HCT116 (cell line): ENCODE measurements around the gene DDR2. TPM values are rescaled to one million over a fixed set of nuclear protein-coding genes. Genes with fewer than 3 reads are reported as not detected.

ENCODE experiments used
- ATAC-seq: fragments of 200-7000 bp; cut with Tn5 transposase; 2 replicates; pipeline ENCODE4 v1.9.1; 2020; ENCODE audit warnings: mild to moderate bottlenecking, moderate library complexity
- BruUV-seq: library from RNA; stranded (reverse); fragments of 400-500 nt; replicated peaks from 2 replicates; lab custom pipeline; 2021; lab: Mats Ljungman, UMichigan
- CTCF ChIA-PET: fragments of 300-600 bp; sonication (Branson Sonifier 250); formaldehyde crosslinking; loops from one replicate; lab custom pipeline; 2021; ENCODE audit warnings: antibody characterized with exemption; lab: Charles Lee
- POLR2A ChIA-PET: fragments of 300-600, 350-600 bp; sonication (Branson Sonifier 250); formaldehyde crosslinking; loops from one replicate; lab custom pipeline; 2021; ENCODE audit warnings: antibody characterized with exemption; lab: Charles Lee
- RAD21 ChIA-PET, 2 experiments: fragments of 300-600 bp; sonication (Branson Sonifier 250); formaldehyde crosslinking; loops; one replicate each; lab custom pipeline; 2023; ENCODE audit warnings: low total read pairs in 2 of 2; ENCODE audit not compliant: uncharacterized antibody in 2 of 2, unreplicated experiment in 2 of 2, low non-redundant PET in 1 of 2; lab: Charles Lee
- DNase-seq: peaks from one replicate; pipeline ENCODE4 v3.0.0-alpha.2; 2010; ENCODE audit warnings: low read depth, low spot score
- H2AFZ ChIP-seq: fragments of 200-600 bp; shearing (Covaris generic), sonication (generic); 2 replicates; pipeline ENCODE4 v1.6.1; 2017; ENCODE audit warnings: low read depth, mixed run types, mixed read lengths, antibody characterized with exemption, low read length; ENCODE audit not compliant: poor library complexity, severe bottlenecking
- H3K27ac ChIP-seq: 2 replicates; pipeline ENCODE4 v1.5.1; 2012; ENCODE audit warnings: low read depth, low read length
- H3K27me3 ChIP-seq: fragments of 200-600 bp; sonication (generic); 2 replicates; pipeline ENCODE4 v1.6.1; 2016; ENCODE audit warnings: mixed run types, low read length, mixed read lengths; ENCODE audit not compliant: insufficient read depth
- H3K36me3 ChIP-seq, 2 experiments: fragments of 200-500 bp in 1 of 2; fragments of 200-600 bp in 1 of 2; sonication (Bioruptor generic) in 1 of 2; sonication (generic) in 1 of 2; 2 replicates each; pipeline versions ENCODE4 v1.5.1 to v1.6.1; 2014 to 2016; ENCODE audit warnings: low read length in 2 of 2, inconsistent platforms in 1 of 2, mixed read lengths in 1 of 2, mixed run types in 1 of 2; ENCODE audit not compliant: insufficient read depth in 2 of 2, control insufficient read depth in 1 of 2
- H3K4me1 ChIP-seq, 2 experiments: fragments of 200-600 bp in 1 of 2; sonication (generic) in 1 of 2; 2 replicates each; pipeline versions ENCODE4 v1.5.1 to v1.6.1; 2012 to 2017; ENCODE audit warnings: low read length in 2 of 2, inconsistent platforms in 1 of 2, mild to moderate bottlenecking in 1 of 2, mixed read lengths in 1 of 2, mixed run types in 1 of 2, moderate library complexity in 1 of 2; ENCODE audit not compliant: insufficient read depth in 2 of 2, control insufficient read depth in 1 of 2
- H3K4me2 ChIP-seq: fragments of 200-600 bp; sonication (generic); 2 replicates; pipeline ENCODE4 v1.6.1; 2017; ENCODE audit warnings: mixed run types, low read length, mixed read lengths
- H3K4me3 ChIP-seq, 2 experiments: fragments of 200-600 bp in 1 of 2; sonication (generic) in 1 of 2; replicated peaks in 1 of 2; 2 replicates each; pipeline ENCODE4 v1.5.1; 2011 to 2016; ENCODE audit warnings: low read length in 2 of 2, control low read depth in 1 of 2, low read depth in 1 of 2, mild to moderate bottlenecking in 1 of 2, mixed read lengths in 1 of 2, mixed run types in 1 of 2
- H3K79me2 ChIP-seq: fragments of 200-600 bp; sonication (generic); 2 replicates; pipeline ENCODE4 v1.6.1; 2017; ENCODE audit warnings: mild to moderate bottlenecking, mixed run types, low read length, moderate library complexity, mixed read lengths; ENCODE audit not compliant: insufficient read depth
- H3K9ac ChIP-seq: fragments of 200-600 bp; sonication (generic); 2 replicates; pipeline ENCODE4 v1.6.1; 2016; ENCODE audit warnings: low read length, mixed read lengths
- H3K9me2 ChIP-seq: fragments of 200-600 bp; sonication (generic), shearing (Covaris generic); 2 replicates; pipeline ENCODE4 v1.6.1; 2017; ENCODE audit warnings: mixed run types, mild to moderate bottlenecking, moderate library complexity; ENCODE audit not compliant: insufficient read depth
- H3K9me3 ChIP-seq, 2 experiments: fragments of 200-500 bp in 1 of 2; fragments of 200-600 bp in 1 of 2; sonication (Bioruptor generic) in 1 of 2; sonication (generic) in 1 of 2; 2 replicates each; pipeline ENCODE4 v1.6.1; 2014 to 2017; ENCODE audit warnings: low read length in 2 of 2, mixed read lengths in 2 of 2, inconsistent platforms in 1 of 2, low read depth in 1 of 2, mild to moderate bottlenecking in 1 of 2, mixed run types in 1 of 2, moderate library complexity in 1 of 2; ENCODE audit not compliant: control insufficient read depth in 1 of 2, insufficient read depth in 1 of 2
- H4K20me1 ChIP-seq: fragments of 200-600 bp; sonication (generic), shearing (Covaris generic); 2 replicates; pipeline ENCODE4 v1.6.1; 2017; ENCODE audit warnings: mixed run types, mild to moderate bottlenecking, moderate library complexity; ENCODE audit not compliant: insufficient read depth
- CEBPB ChIP-seq: IDR thresholded peaks from 2 replicates; pipeline ENCODE4 v1.6.1; 2012; ENCODE audit warnings: low read depth
- CTCF ChIP-seq, 3 experiments: fragments of 200-600 bp in 1 of 3; sonication (generic) in 1 of 3; IDR thresholded peaks in 2 of 3; conservative IDR thresholded peaks in 1 of 3; 2 replicates each; pipeline ENCODE4 v1.5.1; 2012 to 2017; ENCODE audit warnings: low read depth in 2 of 3, low read length in 2 of 3, antibody characterized with exemption in 1 of 3, borderline replicate concordance in 1 of 3, control low read depth in 1 of 3, mild to moderate bottlenecking in 1 of 3, mixed read lengths in 1 of 3, mixed run types in 1 of 3, moderate library complexity in 1 of 3; ENCODE audit not compliant: insufficient read depth in 1 of 3
- EGR1 ChIP-seq: IDR thresholded peaks from 2 replicates; pipeline ENCODE4 v1.6.1; 2012; ENCODE audit warnings: low read depth
- EZH2phosphoT487 ChIP-seq: fragments of 200-600 bp; IDR thresholded peaks from 2 replicates; pipeline ENCODE4 v1.6.1; 2018; ENCODE audit warnings: antibody characterized with exemption, borderline replicate concordance
- MAX ChIP-seq: IDR thresholded peaks from 2 replicates; pipeline ENCODE4 v1.6.1; 2012
- POLR2A ChIP-seq: IDR thresholded peaks from 2 replicates; pipeline ENCODE4 v1.7.0; 2011; ENCODE audit warnings: borderline replicate concordance; ENCODE audit not compliant: insufficient read depth, insufficient read length; ENCODE audit errors: extremely low read depth
- TCF7L2 ChIP-seq: IDR thresholded peaks from 2 replicates; pipeline ENCODE4 v1.7.0; 2011; ENCODE audit warnings: borderline replicate concordance, inconsistent platforms; ENCODE audit not compliant: insufficient read depth, insufficient read length; ENCODE audit errors: extremely low read depth
- ZFX ChIP-seq: fragments of 450-650 bp; IDR thresholded peaks from 2 replicates; pipeline ENCODE4 v1.6.1; 2017
- intact Hi-C: fragments of 100-400 bp; cut with micrococcal nuclease; formaldehyde crosslinking; loops from 2 replicates; pipeline ENCODE4 v1.10.0; 2022
- total RNA-seq: library from RNA; stranded (reverse); gene quantifications from one replicate; pipeline ENCODE4 v1.2.1, GENCODE V29; 2021; ENCODE audit not compliant: unreplicated experiment

Gene DDR2
- total RNA-seq, 1 experiment from 2014 or later = 0.84 TPM

GRCh38 chr1:162656266-162656665 is 24.0 kb downstream of the DDR2 start (continued):
- no peak for TF ChIP-seq CTCF (IDR thresholded peaks at IDR 0.05 in 2 of 3, conservative IDR thresholded peaks at IDR 0.05 in 1 of 3; ENCODE audit: borderline replicate concordance in 1 of 3, insufficient read depth in 1 of 3, low read depth in 2 of 3, low read length in 2 of 3)
- TF ChIP-seq EGR1 = no peak
- TF ChIP-seq EZH2phosphoT487 = no peak
- no peak for TF ChIP-seq POLR2A
- no peak for TF ChIP-seq MAX

- DNase-seq (no peak), ATAC-seq (no peak)
- Histone ChIP-seq H3K27me3 (no peaks in the 10 kb centered on the region), H3K9ac (no peak overlapping the region), H3K27ac (no peak overlapping the region), H3K4me3 (no peak overlapping the region), H3K9me3 (no peaks in the 10 kb centered on the region), H3K4me2 (no peak overlapping the region), H3K9me2 (no peaks in the 10 kb centered on the region), H3K36me3 (no peaks in the 10 kb centered on the region), H2AFZ (no peak overlapping the region), H4K20me1 (no peaks in the 10 kb centered on the region), H3K79me2 (no peaks in the 10 kb centered on the region), H3K4me1 (peaks cover 2 to 11% of the 10 kb centered on the region in 2 experiments; a peak in 1 of 4 replicates)
- ChIA-PET RAD21 (no interaction called here), POLR2A (no interaction called here), CTCF (no interaction called here)
- TF ChIP-seq MAX = no peak
- no peak for TF ChIP-seq CTCF (IDR thresholded peaks at IDR 0.05 in 2 of 3, conservative IDR thresholded peaks at IDR 0.05 in 1 of 3; ENCODE audit: borderline replicate concordance in 1 of 3, insufficient read depth in 1 of 3, low read depth in 2 of 3, low read length in 2 of 3)
- TF ChIP-seq CEBPB = no peak
- TF ChIP-seq TCF7L2 = no peak
- TF ChIP-seq EGR1 = no peak
- no peak for TF ChIP-seq ZFX
- intact Hi-C loops = no loop called here
- no TSS peak for BruUV-seq
Observed at GRCh38 chr1:162660574-162660973, 28.3 kb downstream of the DDR2 start.
